HEK293 (cell line): ENCODE data around the gene AQR.

Source experiments
- CTCF ChIA-PET: fragments of 350-600 bp; formaldehyde crosslinking; extraction: SDS; loops from one replicate; lab custom pipeline; 2021; ENCODE audit warnings: antibody characterized with exemption; lab: Yijun Ruan, JAX
- POLR2A ChIA-PET: fragments of 300-600 bp; formaldehyde crosslinking; extraction: SDS; loops from one replicate; lab custom pipeline; 2020; ENCODE audit warnings: antibody characterized with exemption, inconsistent platforms; lab: Yijun Ruan, JAX
- H3K27ac ChIP-seq: fragments of 200-500 bp; sonication (Bioruptor generic); 2 replicates; pipeline ENCODE4 v1.5.1; 2014; ENCODE audit warnings: low read depth, low read length, control low read depth, inconsistent platforms; ENCODE audit errors: extremely low read depth
- H3K36me3 ChIP-seq, 2 experiments: fragments of 200-500 bp in 1 of 2; sonication (Bioruptor generic) in 1 of 2; 1 replicate in 1 of 2; 2 replicates in 1 of 2; pipeline ENCODE4 v1.5.1; 2014 to 2017; ENCODE audit warnings: inconsistent platforms in 2 of 2, low read length in 2 of 2; ENCODE audit not compliant: control insufficient read depth in 2 of 2, insufficient read depth in 1 of 2
- H3K4me1 ChIP-seq: fragments of 200-500 bp; sonication (Bioruptor generic); 2 replicates; pipeline ENCODE4 v1.5.1; 2014; ENCODE audit warnings: mild to moderate bottlenecking, low read length, inconsistent platforms; ENCODE audit not compliant: control insufficient read depth, insufficient read depth
- H3K4me3 ChIP-seq: 2 replicates; pipeline ENCODE4 v1.5.1; 2011; ENCODE audit warnings: low read depth, mild to moderate bottlenecking, control low read depth, low read length, moderate library complexity
- H3K9me3 ChIP-seq: fragments of 200-500 bp; sonication (Bioruptor generic); 2 replicates; pipeline ENCODE4 v1.5.1; 2014; ENCODE audit warnings: low read depth, low read length, inconsistent platforms; ENCODE audit not compliant: control insufficient read depth, insufficient read depth
- GLIS2 ChIP-seq: fragments of 450-650 bp; formaldehyde crosslinking; IDR thresholded peaks from 2 replicates; pipeline ENCODE4 v1.5.1; 2016; ENCODE audit warnings: missing biosample characterization, missing genetic modification characterization
- IKZF3 ChIP-seq: fragments of 450-650 bp; IDR thresholded peaks from 2 replicates; pipeline ENCODE4 v1.5.0; 2018; ENCODE audit warnings: missing biosample characterization, mild to moderate bottlenecking, missing genetic modification characterization, moderate library complexity
- YY1 ChIP-seq: fragments of 450-650 bp; formaldehyde crosslinking; IDR thresholded peaks from 2 replicates; pipeline ENCODE4 v1.5.1; 2018; ENCODE audit warnings: missing biosample characterization, missing genetic modification characterization
- ZBTB17 ChIP-seq: fragments of 450-650 bp; formaldehyde crosslinking; IDR thresholded peaks from 2 replicates; pipeline ENCODE4 v1.5.1; 2016; ENCODE audit warnings: missing biosample characterization, missing genetic modification characterization
- ZNF132 ChIP-seq: fragments of 450-650 bp; formaldehyde crosslinking; IDR thresholded peaks from 2 replicates; pipeline ENCODE4 v1.5.1; 2017; ENCODE audit warnings: missing biosample characterization, missing genetic modification characterization, borderline replicate concordance
- ZNF2 ChIP-seq: fragments of 450-650 bp; formaldehyde crosslinking; IDR thresholded peaks from 2 replicates; pipeline ENCODE4 v1.5.1; 2016; ENCODE audit warnings: missing biosample characterization, missing genetic modification characterization
- ZNF292 ChIP-seq: fragments of 450-650 bp; formaldehyde crosslinking; IDR thresholded peaks from 2 replicates; pipeline ENCODE4 v1.5.1; 2016; ENCODE audit warnings: low read depth, missing biosample characterization, missing genetic modification characterization, borderline replicate concordance
- ZNF354C ChIP-seq: fragments of 450-650 bp; formaldehyde crosslinking; IDR thresholded peaks from 2 replicates; pipeline ENCODE4 v1.5.1; 2016; ENCODE audit warnings: missing biosample characterization, missing genetic modification characterization, low read depth, borderline replicate concordance
- ZNF404 ChIP-seq: fragments of 450-650 bp; formaldehyde crosslinking; IDR thresholded peaks from 2 replicates; pipeline ENCODE4 v1.5.1; 2017; ENCODE audit warnings: missing biosample characterization, missing genetic modification characterization
- ZNF560 ChIP-seq: fragments of 450-650 bp; formaldehyde crosslinking; IDR thresholded peaks from 2 replicates; pipeline ENCODE4 v1.5.1; 2017; ENCODE audit warnings: missing biosample characterization, missing genetic modification characterization, borderline replicate concordance
- ZNF600 ChIP-seq: fragments of 450-650 bp; formaldehyde crosslinking; IDR thresholded peaks from 2 replicates; pipeline ENCODE4 v1.5.1; 2016; ENCODE audit warnings: missing biosample characterization, missing genetic modification characterization
- ZNF76 ChIP-seq: fragments of 450-650 bp; formaldehyde crosslinking; IDR thresholded peaks from 2 replicates; pipeline ENCODE4; 2016; ENCODE audit warnings: low read depth, missing biosample characterization, missing genetic modification characterization, borderline replicate concordance
- TF ChIP-seq, protein P1 (sequence below): fragments of 450-650 bp; formaldehyde crosslinking; IDR thresholded peaks from 2 replicates; pipeline ENCODE4 v1.5.1; 2016; ENCODE audit warnings: missing biosample characterization, missing genetic modification characterization
- TF ChIP-seq, protein P2 (sequence below): fragments of 450-650 bp; IDR thresholded peaks from 2 replicates; pipeline ENCODE4 v1.5.1; 2018; ENCODE audit warnings: missing biosample characterization, mild to moderate bottlenecking, missing genetic modification characterization
- TF ChIP-seq, protein P3 (sequence below): fragments of 450-650 bp; formaldehyde crosslinking; IDR thresholded peaks from 2 replicates; pipeline ENCODE4 v1.5.1; 2016; ENCODE audit warnings: missing biosample characterization, missing genetic modification characterization
- TF ChIP-seq, protein P4 (sequence below): fragments of 450-650 bp; formaldehyde crosslinking; optimal IDR thresholded peaks from 2 replicates; pipeline ENCODE3; 2016; ENCODE audit warnings: missing biosample characterization, mild to moderate bottlenecking, missing genetic modification characterization

The AQR gene

DNA sequence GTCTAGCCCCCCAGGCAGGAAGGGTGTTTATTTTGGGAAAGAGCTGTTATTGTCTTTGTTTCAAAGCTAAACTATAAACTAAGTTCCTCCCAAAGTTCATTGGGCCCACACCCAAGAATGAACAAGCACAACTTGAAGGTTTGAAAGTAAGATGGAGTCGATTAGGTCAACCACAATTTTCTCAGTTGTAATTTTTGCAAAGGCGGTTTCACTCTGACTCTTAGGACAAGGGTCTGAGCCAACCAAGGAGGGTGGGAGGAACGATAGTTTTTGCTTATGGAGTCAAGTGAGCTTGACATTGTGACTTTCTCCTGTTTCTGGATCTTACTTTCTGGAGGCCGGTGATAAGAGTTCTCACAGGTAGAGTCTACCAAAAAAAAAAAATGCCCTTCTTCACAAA lies 24.3 kb upstream of the AQR start:
- Histone ChIP-seq H3K9me3 (no peaks in the 10 kb centered on the region), H3K36me3 (no peaks in the 10 kb centered on the region), H3K4me1 (no peaks in the 10 kb centered on the region), H3K4me3 (no peak overlapping the region), H3K27ac (no peak overlapping the region)
- TF ChIP-seq, protein P1, sequence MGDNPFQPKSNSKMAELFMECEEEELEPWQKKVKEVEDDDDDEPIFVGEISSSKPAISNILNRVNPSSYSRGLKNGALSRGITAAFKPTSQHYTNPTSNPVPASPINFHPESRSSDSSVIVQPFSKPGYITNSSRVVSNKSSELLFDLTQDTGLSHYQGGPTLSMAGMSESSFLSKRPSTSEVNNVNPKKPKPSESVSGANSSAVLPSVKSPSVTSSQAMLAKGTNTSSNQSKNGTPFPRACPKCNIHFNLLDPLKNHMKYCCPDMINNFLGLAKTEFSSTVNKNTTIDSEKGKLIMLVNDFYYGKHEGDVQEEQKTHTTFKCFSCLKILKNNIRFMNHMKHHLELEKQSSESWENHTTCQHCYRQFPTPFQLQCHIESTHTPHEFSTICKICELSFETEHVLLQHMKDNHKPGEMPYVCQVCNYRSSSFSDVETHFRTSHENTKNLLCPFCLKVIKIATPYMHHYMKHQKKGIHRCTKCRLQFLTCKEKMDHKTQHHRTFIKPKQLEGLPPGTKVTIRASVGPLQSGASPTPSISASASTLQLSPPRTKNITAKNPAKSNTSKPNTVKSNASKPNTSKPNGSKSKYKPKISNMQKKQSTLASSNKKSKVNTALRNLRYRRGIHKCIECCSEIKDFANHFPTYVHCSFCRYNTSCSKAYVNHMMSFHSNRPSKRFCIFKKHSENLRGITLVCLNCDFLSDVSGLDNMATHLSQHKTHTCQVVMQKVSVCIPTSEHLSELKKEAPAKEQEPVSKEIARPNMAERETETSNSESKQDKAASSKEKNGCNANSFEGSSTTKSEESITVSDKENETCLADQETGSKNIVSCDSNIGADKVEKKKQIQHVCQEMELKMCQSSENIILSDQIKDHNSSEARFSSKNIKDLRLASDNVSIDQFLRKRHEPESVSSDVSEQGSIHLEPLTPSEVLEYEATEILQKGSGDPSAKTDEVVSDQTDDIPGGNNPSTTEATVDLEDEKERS (tag by site-specific recombination): no peak
- TF ChIP-seq ZNF404: no peak
- TF ChIP-seq GLIS2 (tag by site-specific recombination): no peak
- TF ChIP-seq, protein P2, sequence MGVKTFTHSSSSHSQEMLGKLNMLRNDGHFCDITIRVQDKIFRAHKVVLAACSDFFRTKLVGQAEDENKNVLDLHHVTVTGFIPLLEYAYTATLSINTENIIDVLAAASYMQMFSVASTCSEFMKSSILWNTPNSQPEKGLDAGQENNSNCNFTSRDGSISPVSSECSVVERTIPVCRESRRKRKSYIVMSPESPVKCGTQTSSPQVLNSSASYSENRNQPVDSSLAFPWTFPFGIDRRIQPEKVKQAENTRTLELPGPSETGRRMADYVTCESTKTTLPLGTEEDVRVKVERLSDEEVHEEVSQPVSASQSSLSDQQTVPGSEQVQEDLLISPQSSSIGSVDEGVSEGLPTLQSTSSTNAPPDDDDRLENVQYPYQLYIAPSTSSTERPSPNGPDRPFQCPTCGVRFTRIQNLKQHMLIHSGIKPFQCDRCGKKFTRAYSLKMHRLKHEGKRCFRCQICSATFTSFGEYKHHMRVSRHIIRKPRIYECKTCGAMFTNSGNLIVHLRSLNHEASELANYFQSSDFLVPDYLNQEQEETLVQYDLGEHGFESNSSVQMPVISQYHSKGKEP (tag by site-specific recombination): no peak
- no peak for TF ChIP-seq ZNF292 (tag by site-specific recombination)
- POLR2A ChIA-PET: no interaction called here
- CTCF ChIA-PET: no interaction called here

DNA sequence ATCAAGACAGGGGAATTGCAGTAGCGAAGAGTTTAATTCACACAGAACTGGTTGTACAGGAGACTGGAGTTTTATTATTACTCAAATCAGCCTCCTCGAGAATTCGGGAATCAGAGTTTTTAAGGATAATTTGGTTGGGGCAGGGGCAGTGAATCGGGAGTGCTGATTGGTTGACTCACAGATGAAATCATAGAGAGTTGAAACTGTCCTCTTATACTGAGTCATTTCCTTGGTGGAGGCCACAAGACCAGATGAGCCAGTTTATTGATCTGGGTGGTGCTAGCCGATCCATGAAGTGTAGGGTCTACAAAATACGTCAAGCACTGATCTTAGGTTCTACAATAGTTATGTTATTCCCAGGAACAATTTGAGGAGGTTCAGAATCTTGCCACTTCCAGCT lies 23.9 kb upstream of the AQR start:
- no peaks in the 10 kb centered on the region for H3K9me3 ChIP-seq
- no peak for TF ChIP-seq ZNF132 (tag by site-specific recombination)
- TF ChIP-seq ZNF354C (tag by site-specific recombination): no peak
- TF ChIP-seq ZNF560 (tag by site-specific recombination): no peak
- TF ChIP-seq ZBTB17 (tag by site-specific recombination): no peak
- TF ChIP-seq IKZF3 (tag by site-specific recombination): no peak
- CTCF ChIA-PET: no interaction called here
- H3K27ac ChIP-seq: no peak overlapping the region
- no peaks in the 10 kb centered on the region for H3K36me3 ChIP-seq
- no peaks in the 10 kb centered on the region for H3K4me1 ChIP-seq
- POLR2A ChIA-PET: no interaction called here
- H3K4me3 ChIP-seq: no peak overlapping the region

DNA sequence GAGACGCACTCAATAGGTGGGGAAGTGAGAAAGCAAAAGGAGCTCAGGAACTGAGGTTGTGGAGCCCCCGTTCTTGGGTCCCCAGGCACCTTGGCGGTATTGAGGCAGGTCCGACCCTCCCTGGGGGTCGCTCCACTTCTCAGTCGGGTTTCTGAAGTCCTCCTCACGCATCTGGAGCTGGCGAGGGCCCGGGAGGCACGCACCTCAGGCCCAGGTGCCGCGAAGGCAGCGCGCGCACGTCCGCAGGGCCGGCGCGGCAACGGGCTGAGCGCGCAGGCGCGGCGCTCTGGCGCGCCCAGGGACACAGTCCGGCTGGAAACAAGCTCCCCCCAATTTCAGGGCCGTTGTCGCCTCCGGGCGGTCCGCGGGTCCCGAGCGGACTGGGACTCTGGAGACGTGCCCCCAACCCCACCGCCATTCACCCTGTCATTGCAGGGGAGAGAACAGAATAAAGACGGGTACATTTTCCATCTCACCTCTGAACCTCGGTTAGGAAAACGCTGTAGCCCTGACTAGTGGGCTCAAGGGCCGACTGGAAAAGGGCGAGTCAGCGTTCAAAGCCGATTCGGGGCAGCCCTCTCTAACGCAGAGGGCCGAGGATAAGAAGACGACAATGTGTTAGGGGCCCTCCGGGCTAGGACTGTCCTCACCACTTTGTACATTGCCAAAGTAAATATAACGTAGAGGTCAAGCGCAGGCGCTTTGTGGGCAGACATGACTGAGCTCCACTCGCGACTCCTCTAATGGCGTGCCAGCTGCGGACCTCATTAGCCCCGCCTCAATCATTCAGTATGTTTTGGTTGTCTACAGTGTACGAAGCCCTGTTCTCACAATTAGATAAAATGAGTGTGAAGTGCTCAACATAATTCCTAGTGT lies 18.7 kb upstream of the AQR start, which contains the start of gene ZNF770:
Gene ZNF770 (minus strand): TSS at position 261 of the 876 bp plus-strand sequence. CDS start 4,853 bp downstream, outside the sequence.
- peak within 1 kb of the TSS; percentile 82 for H3K27ac ChIP-seq
- H3K36me3 ChIP-seq: peaks cover 8 to 24% of the 10 kb centered on the region in 2 experiments; a peak in 2 of 3 replicates
- ChIA-PET POLR2A (interaction anchor here (1.2 to 2.9 kb wide), 5 partner anchors 11 to 31 kb away, joined by 4 to 51 read pairs (median 9); partner anchors contain the start of gene AQR), CTCF (interaction anchor here (0.8 kb wide), 1 partner anchor 19 kb away, joined by 3 read pairs; the partner anchor contains the start of gene AQR)
- H3K4me1 ChIP-seq: peaks cover 3% of the 10 kb centered on the region; the same call in 1 of the 2 replicates
- no peaks in the 10 kb centered on the region for H3K9me3 ChIP-seq
- peak within 1 kb of the TSS; percentile 82 for H3K4me3 ChIP-seq
- TF ChIP-seq ZNF2 (peak; percentile 25; the same call in 1 of the 2 replicates), ZNF600 (tag by site-specific recombination) (0 out of 2 replicates have a peak, but pooled peaks have one; percentile 44), YY1 (tag by site-specific recombination) (peak; percentile 86), ZNF76 (tag by site-specific recombination) (peak; percentile 23; the same call in 1 of the 2 replicates)
- TF ChIP-seq, protein P3, sequence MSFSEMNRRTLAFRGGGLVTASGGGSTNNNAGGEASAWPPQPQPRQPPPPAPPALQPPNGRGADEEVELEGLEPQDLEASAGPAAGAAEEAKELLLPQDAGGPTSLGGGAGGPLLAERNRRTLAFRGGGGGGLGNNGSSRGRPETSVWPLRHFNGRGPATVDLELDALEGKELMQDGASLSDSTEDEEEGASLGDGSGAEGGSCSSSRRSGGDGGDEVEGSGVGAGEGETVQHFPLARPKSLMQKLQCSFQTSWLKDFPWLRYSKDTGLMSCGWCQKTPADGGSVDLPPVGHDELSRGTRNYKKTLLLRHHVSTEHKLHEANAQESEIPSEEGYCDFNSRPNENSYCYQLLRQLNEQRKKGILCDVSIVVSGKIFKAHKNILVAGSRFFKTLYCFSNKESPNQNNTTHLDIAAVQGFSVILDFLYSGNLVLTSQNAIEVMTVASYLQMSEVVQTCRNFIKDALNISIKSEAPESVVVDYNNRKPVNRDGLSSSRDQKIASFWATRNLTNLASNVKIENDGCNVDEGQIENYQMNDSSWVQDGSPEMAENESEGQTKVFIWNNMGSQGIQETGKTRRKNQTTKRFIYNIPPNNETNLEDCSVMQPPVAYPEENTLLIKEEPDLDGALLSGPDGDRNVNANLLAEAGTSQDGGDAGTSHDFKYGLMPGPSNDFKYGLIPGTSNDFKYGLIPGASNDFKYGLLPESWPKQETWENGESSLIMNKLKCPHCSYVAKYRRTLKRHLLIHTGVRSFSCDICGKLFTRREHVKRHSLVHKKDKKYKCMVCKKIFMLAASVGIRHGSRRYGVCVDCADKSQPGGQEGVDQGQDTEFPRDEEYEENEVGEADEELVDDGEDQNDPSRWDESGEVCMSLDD (tag by site-specific recombination): peak; percentile 86
- TF ChIP-seq, protein P1 (tag by site-specific recombination): 0 out of 2 replicates have a peak, but pooled peaks have one; percentile 32
- TF ChIP-seq, protein P4, sequence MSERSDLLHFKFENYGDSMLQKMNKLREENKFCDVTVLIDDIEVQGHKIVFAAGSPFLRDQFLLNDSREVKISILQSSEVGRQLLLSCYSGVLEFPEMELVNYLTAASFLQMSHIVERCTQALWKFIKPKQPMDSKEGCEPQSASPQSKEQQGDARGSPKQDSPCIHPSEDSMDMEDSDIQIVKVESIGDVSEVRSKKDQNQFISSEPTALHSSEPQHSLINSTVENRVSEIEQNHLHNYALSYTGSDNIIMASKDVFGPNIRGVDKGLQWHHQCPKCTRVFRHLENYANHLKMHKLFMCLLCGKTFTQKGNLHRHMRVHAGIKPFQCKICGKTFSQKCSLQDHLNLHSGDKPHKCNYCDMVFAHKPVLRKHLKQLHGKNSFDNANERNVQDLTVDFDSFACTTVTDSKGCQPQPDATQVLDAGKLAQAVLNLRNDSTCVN: peak; percentile 75
